ENCODE data around the gene SLC6A12. TPM values are rescaled to one million over a fixed set of nuclear protein-coding genes. Genes with fewer than 3 reads are reported as not detected.

SLC6A12 gene
- polyA plus RNA-seq, 1 donor (not counting 4 experiments of a cell fraction or from before 2014, with no cell fraction given), result not detected

DNA sequence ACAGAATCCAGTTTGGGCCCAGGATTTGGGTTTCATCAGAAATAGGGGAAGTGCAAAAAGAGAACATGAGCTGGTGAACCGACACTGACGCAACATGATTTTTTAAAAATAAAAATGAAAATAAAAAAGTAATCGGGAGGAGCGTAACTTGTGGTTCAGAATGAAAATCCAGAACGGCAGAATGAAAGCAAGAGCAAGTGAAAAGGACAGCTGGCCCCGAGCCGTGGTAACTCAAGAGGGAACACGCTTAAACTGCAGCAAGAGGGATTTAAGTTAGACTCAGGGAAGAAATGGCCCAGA lies 1.6 kb downstream of the SLC6A12 start:
- TF ChIP-seq, protein P1, sequence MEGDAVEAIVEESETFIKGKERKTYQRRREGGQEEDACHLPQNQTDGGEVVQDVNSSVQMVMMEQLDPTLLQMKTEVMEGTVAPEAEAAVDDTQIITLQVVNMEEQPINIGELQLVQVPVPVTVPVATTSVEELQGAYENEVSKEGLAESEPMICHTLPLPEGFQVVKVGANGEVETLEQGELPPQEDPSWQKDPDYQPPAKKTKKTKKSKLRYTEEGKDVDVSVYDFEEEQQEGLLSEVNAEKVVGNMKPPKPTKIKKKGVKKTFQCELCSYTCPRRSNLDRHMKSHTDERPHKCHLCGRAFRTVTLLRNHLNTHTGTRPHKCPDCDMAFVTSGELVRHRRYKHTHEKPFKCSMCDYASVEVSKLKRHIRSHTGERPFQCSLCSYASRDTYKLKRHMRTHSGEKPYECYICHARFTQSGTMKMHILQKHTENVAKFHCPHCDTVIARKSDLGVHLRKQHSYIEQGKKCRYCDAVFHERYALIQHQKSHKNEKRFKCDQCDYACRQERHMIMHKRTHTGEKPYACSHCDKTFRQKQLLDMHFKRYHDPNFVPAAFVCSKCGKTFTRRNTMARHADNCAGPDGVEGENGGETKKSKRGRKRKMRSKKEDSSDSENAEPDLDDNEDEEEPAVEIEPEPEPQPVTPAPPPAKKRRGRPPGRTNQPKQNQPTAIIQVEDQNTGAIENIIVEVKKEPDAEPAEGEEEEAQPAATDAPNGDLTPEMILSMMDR (optimal IDR thresholded peaks at IDR 0.05 in 1 of 3, IDR thresholded peaks at IDR 0.05 in 1 of 3, conservative IDR thresholded peaks at IDR 0.05 in 1 of 3; ENCODE audit: extremely low read depth in 1 of 3, insufficient read depth in 2 of 3, low read length in 3 of 3), result no peak
- TF ChIP-seq EZH2 (IDR thresholded peaks at IDR 0.05; ENCODE audit: low read length), result no peak
- Histone ChIP-seq H3K4me2 (ENCODE audit: control insufficient read depth, extremely low read depth, insufficient read depth, low read depth, low read length) (no peak overlapping the region), H3K4me3 (ENCODE audit: control insufficient read depth in 2 of 3, extremely low read depth in 1 of 3, insufficient read depth in 2 of 3, low read depth in 1 of 3, low read length in 3 of 3) (no peak overlapping the region), H4K20me1 (ENCODE audit: control insufficient read depth, extremely low read depth, insufficient read depth, low read length) (no peaks in the 10 kb centered on the region), H3K4me1 (ENCODE audit: control insufficient read depth, extremely low read depth, insufficient read depth, low read length) (no peaks in the 10 kb centered on the region), H3K27me3 (ENCODE audit: control insufficient read depth, extremely low read depth, insufficient read depth, low read length) (peaks cover 33% of the 10 kb centered on the region), H3K27ac (ENCODE audit: control insufficient read depth, insufficient read depth, low read length) (no peak overlapping the region), H3K36me3 (ENCODE audit: control insufficient read depth in 2 of 2, extremely low read depth in 1 of 2, insufficient read depth in 2 of 2, low read length in 2 of 2) (no peaks in the 10 kb centered on the region), H3K9ac (ENCODE audit: control insufficient read depth, extremely low read depth, insufficient read depth, low read length) (no peak overlapping the region), H2AFZ (ENCODE audit: control insufficient read depth, low read length) (no peak overlapping the region), H3K79me2 (ENCODE audit: control insufficient read depth, insufficient read depth, low read length) (no peaks in the 10 kb centered on the region), H3K9me3 (ENCODE audit: control insufficient read depth, low read depth, low read length) (no peaks in the 10 kb centered on the region), H3K9me1 (ENCODE audit: control insufficient read depth, extremely low read depth, insufficient read depth, low read length) (no peaks in the 10 kb centered on the region)
- DNase-seq (ENCODE audit: low read depth, low spot score) (no peak), FAIRE-seq (no peak)
- dilution Hi-C loops (cut with MboI; ENCODE audit: extremely low pct_ligation_motif_present, low sequenced_read_pairs), result no loop called here

DNA sequence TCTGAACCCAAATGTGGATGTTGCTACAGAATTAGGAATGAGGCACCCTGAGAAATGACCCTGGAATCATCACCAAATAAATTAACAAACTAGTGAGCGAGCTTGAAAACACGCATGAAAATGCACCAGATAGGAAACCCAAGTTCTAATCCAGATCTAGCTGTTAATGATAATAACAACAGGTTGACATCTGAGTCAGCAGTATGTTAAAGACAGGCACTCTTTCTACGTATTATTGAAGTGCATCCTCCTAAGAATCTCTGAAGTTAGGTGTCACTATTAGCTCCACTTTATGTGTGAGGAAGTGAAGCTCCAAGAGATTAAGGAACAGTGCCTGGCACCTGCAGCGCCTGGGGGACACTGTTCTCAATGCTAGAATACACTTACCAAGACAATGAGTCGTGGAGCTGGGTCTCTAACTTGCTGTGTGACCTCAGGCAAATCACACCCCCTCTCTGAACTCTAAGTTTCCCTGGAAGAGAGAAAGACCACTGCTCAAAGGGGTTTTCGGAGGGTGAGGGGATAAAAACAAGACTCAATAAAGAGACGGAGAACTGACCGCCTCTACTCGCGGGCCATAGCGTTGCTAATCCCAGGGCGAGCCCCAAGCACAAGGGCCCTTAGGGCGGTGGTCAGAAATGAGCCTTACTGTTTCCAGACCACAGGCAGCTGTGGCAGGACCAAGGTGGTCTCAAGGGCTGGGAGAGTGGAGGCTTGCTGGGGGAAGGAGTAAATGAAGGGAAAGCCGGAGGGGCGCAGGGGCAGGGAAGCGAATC lies 2.1 kb downstream of the SLC6A12 start:
- no peak for TF ChIP-seq EZH2 (IDR thresholded peaks at IDR 0.05; ENCODE audit: low read length)
- TF ChIP-seq, protein P1 (optimal IDR thresholded peaks at IDR 0.05 in 1 of 3, IDR thresholded peaks at IDR 0.05 in 1 of 3, conservative IDR thresholded peaks at IDR 0.05 in 1 of 3; ENCODE audit: extremely low read depth in 1 of 3, insufficient read depth in 2 of 3, low read length in 3 of 3), result no peak
- H3K27me3 ChIP-seq (ENCODE audit: control insufficient read depth, extremely low read depth, insufficient read depth, low read length), result peaks cover 33% of the 10 kb centered on the region

More for the DNA sequence above, 2.1 kb downstream of the SLC6A12 start:
- Histone ChIP-seq H3K36me3 (ENCODE audit: control insufficient read depth in 2 of 2, extremely low read depth in 1 of 2, insufficient read depth in 2 of 2, low read length in 2 of 2) (no peaks in the 10 kb centered on the region), H2AFZ (ENCODE audit: control insufficient read depth, low read length) (no peak overlapping the region), H3K27ac (ENCODE audit: control insufficient read depth, insufficient read depth, low read length) (no peak overlapping the region), H3K4me3 (ENCODE audit: control insufficient read depth in 2 of 3, extremely low read depth in 1 of 3, insufficient read depth in 2 of 3, low read depth in 1 of 3, low read length in 3 of 3) (no peak overlapping the region), H4K20me1 (ENCODE audit: control insufficient read depth, extremely low read depth, insufficient read depth, low read length) (no peaks in the 10 kb centered on the region), H3K9ac (ENCODE audit: control insufficient read depth, extremely low read depth, insufficient read depth, low read length) (no peak overlapping the region), H3K4me1 (ENCODE audit: control insufficient read depth, extremely low read depth, insufficient read depth, low read length) (no peaks in the 10 kb centered on the region), H3K79me2 (ENCODE audit: control insufficient read depth, insufficient read depth, low read length) (no peaks in the 10 kb centered on the region), H3K9me1 (ENCODE audit: control insufficient read depth, extremely low read depth, insufficient read depth, low read length) (no peaks in the 10 kb centered on the region), H3K4me2 (ENCODE audit: control insufficient read depth, extremely low read depth, insufficient read depth, low read depth, low read length) (no peak overlapping the region), H3K9me3 (ENCODE audit: control insufficient read depth, low read depth, low read length) (no peaks in the 10 kb centered on the region)
- FAIRE-seq, result no peak
- dilution Hi-C loops (cut with MboI; ENCODE audit: extremely low pct_ligation_motif_present, low sequenced_read_pairs), result no loop called here
- DNase-seq (ENCODE audit: low read depth, low spot score), result no peak
